Progenitor cell of endocrine pancreas (in vitro differentiated cells): ENCODE results near the gene ZNF580. TPM values are rescaled to one million over a fixed set of nuclear protein-coding genes. Genes with fewer than 3 reads are reported as not detected.

Source experiments
- DNase-seq: peaks from one replicate; pipeline ENCODE4 v3.0.0; 2021; ENCODE audit warnings: low spot score; ENCODE audit not compliant: unreplicated experiment
- H3K27ac Mint-ChIP-seq: 2 replicates; pipeline ENCODE4 v1.8.0; 2021; ENCODE audit warnings: mild to moderate bottlenecking, moderate library complexity, mixed read lengths
- H3K27me3 Mint-ChIP-seq: 2 replicates; pipeline ENCODE4 v1.8.0; 2021; ENCODE audit warnings: mixed read lengths
- H3K36me3 Mint-ChIP-seq: 2 replicates; pipeline ENCODE4 v1.8.0; 2022; ENCODE audit warnings: mixed read lengths; ENCODE audit not compliant: insufficient read depth
- H3K4me1 Mint-ChIP-seq: 2 replicates; pipeline ENCODE4 v1.8.0; 2021; ENCODE audit warnings: low read depth, mixed read lengths
- H3K4me3 Mint-ChIP-seq: 2 replicates; pipeline ENCODE4 v1.8.0; 2021; ENCODE audit warnings: low read depth, mild to moderate bottlenecking, moderate library complexity, mixed read lengths
- H3K9me3 Mint-ChIP-seq: 2 replicates; pipeline ENCODE4 v1.8.0; 2021; ENCODE audit warnings: low read depth, mixed read lengths
- CTCF ChIP-seq: fragments of 200-600 bp; sonication (generic); IDR thresholded peaks from one replicate; pipeline ENCODE4 v1.5.0; 2021; ENCODE audit warnings: antibody characterized with exemption, mild to moderate bottlenecking; ENCODE audit not compliant: unreplicated experiment
- total RNA-seq: library from RNA; stranded (reverse); gene quantifications from 2 replicates; pipeline ENCODE4 v1.2.1, GENCODE V29; 2021

Gene ZNF580
- total RNA-seq, 1 donor from 2014 or later: 45.9 TPM

GRCh38 chr19:55673465-55673864 is 32.7 kb downstream of the ZNF580 start:
- H3K4me1 Mint-ChIP-seq: peaks cover 27% of the 10 kb centered on the region
- H3K9me3 Mint-ChIP-seq: no peaks in the 10 kb centered on the region
- H3K4me3 Mint-ChIP-seq: peak overlapping the region; percentile 60
- no peaks in the 10 kb centered on the region for H3K27me3 Mint-ChIP-seq
- peak overlapping the region; percentile 96 for H3K27ac Mint-ChIP-seq
- TF ChIP-seq CTCF: no peak
- peaks cover 12% of the 10 kb centered on the region for H3K36me3 Mint-ChIP-seq
- no peak for DNase-seq

- peaks cover 13% of the 10 kb centered on the region for H3K36me3 Mint-ChIP-seq
- H3K27ac Mint-ChIP-seq: peak overlapping the region; percentile 96
- no peaks in the 10 kb centered on the region for H3K9me3 Mint-ChIP-seq
- no peak for TF ChIP-seq CTCF
- peak overlapping the region; percentile 60 for H3K4me3 Mint-ChIP-seq
- H3K4me1 Mint-ChIP-seq: peaks cover 27% of the 10 kb centered on the region
- no peaks in the 10 kb centered on the region for H3K27me3 Mint-ChIP-seq
- DNase-seq: no peak
These were observed 33.1 kb downstream of the ZNF580 start for GRCh38 chr19:55673889-55674288.

- no peak for TF ChIP-seq CTCF
- H3K27ac Mint-ChIP-seq: peak overlapping the region; percentile 91
- no peaks in the 10 kb centered on the region for H3K27me3 Mint-ChIP-seq
- no peak for DNase-seq
- peak overlapping the region; percentile 66 for H3K4me3 Mint-ChIP-seq
- H3K4me1 Mint-ChIP-seq: peaks cover 27% of the 10 kb centered on the region
- peaks cover 13% of the 10 kb centered on the region for H3K36me3 Mint-ChIP-seq
- H3K9me3 Mint-ChIP-seq: no peaks in the 10 kb centered on the region
These were observed 33.6 kb downstream of the ZNF580 start for GRCh38 chr19:55674459-55674840.

GRCh38 chr19:55674841-55675660 is 34.2 kb downstream of the ZNF580 start, which contains the start of gene EPN1:
TSS of gene EPN1 (plus strand) at chr19:55675226. CDS start at chr19:55678628, 3,402 bp downstream.
- no peaks in the 10 kb centered on the region for H3K9me3 Mint-ChIP-seq
- TF ChIP-seq CTCF: no peak
- H3K27me3 Mint-ChIP-seq: no peaks in the 10 kb centered on the region
- peak within 1 kb of the TSS; percentile 94 for H3K27ac Mint-ChIP-seq
- DNase-seq: peak; percentile 93
- H3K4me3 Mint-ChIP-seq: peak within 1 kb of the TSS; percentile 95
- H3K4me1 Mint-ChIP-seq: peaks cover 27% of the 10 kb centered on the region
- peaks cover 16% of the 10 kb centered on the region for H3K36me3 Mint-ChIP-seq

- Mint-ChIP-seq H3K27me3 (no peaks in the 10 kb centered on the region), H3K4me1 (peaks cover 27% of the 10 kb centered on the region), H3K27ac (peak overlapping the region; percentile 94), H3K9me3 (no peaks in the 10 kb centered on the region), H3K36me3 (peaks cover 14% of the 10 kb centered on the region), H3K4me3 (peak overlapping the region; percentile 95)
- no peak for TF ChIP-seq CTCF
- DNase-seq: no peak
These were observed 35.0 kb downstream of the ZNF580 start for GRCh38 chr19:55675661-55676354.
